ENCODE results near the gene CAMSAP2.

CAMSAP2 gene, protein sequence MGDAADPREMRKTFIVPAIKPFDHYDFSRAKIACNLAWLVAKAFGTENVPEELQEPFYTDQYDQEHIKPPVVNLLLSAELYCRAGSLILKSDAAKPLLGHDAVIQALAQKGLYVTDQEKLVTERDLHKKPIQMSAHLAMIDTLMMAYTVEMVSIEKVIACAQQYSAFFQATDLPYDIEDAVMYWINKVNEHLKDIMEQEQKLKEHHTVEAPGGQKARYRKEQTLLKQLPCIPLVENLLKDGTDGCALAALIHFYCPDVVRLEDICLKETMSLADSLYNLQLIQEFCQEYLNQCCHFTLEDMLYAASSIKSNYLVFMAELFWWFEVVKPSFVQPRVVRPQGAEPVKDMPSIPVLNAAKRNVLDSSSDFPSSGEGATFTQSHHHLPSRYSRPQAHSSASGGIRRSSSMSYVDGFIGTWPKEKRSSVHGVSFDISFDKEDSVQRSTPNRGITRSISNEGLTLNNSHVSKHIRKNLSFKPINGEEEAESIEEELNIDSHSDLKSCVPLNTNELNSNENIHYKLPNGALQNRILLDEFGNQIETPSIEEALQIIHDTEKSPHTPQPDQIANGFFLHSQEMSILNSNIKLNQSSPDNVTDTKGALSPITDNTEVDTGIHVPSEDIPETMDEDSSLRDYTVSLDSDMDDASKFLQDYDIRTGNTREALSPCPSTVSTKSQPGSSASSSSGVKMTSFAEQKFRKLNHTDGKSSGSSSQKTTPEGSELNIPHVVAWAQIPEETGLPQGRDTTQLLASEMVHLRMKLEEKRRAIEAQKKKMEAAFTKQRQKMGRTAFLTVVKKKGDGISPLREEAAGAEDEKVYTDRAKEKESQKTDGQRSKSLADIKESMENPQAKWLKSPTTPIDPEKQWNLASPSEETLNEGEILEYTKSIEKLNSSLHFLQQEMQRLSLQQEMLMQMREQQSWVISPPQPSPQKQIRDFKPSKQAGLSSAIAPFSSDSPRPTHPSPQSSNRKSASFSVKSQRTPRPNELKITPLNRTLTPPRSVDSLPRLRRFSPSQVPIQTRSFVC (N-terminal part only)

DNA sequence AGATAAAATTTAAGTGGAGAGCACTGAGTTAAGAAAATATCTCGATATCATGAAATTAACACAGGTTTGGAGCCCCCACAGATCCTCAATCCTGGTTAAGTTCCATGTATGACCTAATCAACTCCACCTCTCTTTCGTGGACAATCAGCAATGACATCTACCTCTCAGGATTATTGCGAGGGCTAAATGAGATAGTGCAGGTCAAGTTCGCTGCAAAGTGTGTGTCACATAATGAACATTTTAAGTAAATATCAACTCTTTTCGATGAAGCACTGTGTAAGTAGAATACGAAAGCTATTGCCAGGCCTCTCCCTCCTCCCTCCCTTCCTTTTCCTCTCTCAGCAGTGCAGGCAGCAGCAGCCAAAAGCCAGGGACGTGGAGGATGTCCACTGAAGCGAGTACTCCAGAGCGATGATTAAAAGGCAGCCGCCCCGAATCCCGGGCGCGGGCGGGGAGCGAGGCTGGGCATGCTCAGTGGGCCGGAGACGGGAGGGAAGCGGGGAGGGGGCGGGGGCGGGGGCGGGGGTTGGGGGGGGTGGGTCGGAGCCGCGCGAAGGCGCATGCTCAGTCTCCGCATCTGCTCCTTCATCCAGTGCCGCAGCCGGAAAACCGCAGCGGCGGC is at the start of gene CAMSAP2:
Gene CAMSAP2, plus strand, starts transcription at position 567 of the 622 bp plus-strand sequence. CDS start 935 bp downstream, outside the sequence.
- peak; percentile 53 to 56 for DNase-seq (ENCODE audit: low read depth in 2 of 2)

DNA sequence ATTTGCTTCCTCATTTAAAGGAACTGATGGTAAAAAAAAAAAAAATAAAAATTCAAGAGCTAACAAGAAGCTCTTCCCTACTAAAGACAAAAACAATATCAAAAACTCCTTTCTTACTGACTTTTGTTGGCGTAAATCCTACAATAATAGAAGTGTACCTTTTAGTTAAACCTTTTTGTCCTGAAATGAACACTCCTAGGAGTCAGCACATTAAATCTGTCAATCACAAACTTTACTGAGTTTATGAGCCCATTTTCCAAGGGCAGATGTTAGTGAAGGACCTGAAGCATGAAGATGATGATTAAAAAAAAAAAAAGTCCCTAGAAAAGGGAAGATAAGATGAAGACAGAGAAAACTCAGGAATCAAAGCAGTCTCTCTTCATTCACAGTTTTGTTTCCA is 46.4 kb upstream of the CAMSAP2 start:
- DNase-seq (ENCODE audit: low read depth in 2 of 2) = no peak

DNA sequence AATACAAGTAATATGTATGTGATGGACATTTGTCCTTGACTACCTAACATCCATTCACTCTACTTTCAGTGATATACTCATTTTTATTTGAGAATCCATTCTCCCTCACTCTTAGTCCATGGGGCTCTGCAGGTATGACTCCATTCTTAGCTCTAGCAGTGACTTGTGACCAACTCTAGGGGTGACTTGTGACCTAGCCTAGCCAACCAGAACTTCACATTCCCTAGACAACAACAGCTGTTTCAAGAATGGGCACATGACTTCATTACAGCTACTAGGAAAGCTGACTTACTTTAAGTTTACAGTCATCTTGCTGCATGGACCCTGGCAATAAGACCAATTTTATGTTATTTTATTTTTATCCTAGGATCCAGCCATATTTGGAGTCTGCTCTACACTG is 45.4 kb upstream of the CAMSAP2 start:
- DNase-seq (ENCODE audit: low read depth in 2 of 2) = no peak

DNA sequence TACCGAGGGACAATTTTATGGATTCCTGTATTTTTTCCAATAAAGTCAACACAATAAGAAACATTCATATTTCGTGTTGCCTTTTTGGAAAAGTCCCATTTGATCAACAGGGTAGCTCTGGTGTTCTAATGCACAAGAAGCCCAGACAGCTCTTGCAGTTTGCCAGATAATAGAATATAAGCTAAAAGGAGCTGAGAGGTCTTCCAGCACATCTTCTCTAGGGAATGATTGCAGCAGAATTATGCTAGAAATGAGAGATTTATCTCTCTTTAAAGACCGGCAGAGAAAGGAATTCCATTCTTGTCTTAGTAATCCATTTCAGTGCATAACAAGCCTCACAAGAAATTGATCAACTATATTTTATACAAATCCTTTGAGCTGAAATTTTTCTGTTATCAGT is 44.0 kb upstream of the CAMSAP2 start:
- no peak for DNase-seq (ENCODE audit: low read depth in 2 of 2)

DNA sequence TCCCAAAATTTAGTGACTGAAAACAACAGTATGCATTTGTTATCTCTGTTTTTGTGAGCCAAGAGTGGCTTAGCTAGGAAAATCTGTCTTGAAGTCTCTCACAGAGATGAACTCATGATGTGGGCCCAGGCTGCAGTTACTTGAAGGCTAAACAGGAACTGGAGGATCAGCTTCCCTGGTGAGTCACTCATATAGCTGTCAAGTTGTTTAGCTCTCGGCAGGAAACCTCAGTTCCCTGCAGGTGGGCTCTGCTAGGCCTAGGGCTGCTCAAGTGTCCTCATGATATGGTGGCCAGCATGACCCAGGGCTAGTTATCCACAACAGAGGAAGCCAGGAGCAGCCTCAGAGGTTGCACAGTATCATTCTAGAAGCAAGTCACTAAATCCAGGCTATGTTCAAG is 38.8 kb upstream of the CAMSAP2 start:
- DNase-seq (ENCODE audit: low read depth in 2 of 2) = no peak

GRCh38 chr1:200704986-200705500 is 33.6 kb upstream of the CAMSAP2 start:
- no peak for DNase-seq (ENCODE audit: low read depth in 2 of 2)

GRCh38 chr1:200706111-200706814 is 32.4 kb upstream of the CAMSAP2 start:
- DNase-seq (ENCODE audit: low read depth in 2 of 2) = no peak

DNA sequence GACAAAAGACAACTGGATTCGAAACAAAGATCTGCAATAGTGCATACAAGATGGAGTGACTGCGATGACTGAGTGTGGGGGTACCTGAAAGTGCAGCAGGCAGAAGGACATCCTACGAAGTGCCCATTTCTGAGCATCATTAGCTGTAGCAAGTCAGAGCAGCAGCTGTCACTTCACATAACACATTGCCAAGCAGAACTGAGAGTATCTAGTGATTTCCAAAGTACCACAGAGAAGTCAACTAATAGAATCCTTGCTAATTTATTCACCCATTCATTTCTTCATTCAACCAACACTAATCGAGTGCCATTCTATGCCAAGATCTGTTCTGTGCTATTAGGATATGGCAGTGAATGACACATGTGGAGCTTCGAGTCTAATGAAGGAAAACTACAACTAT is 31.6 kb upstream of the CAMSAP2 start:
- DNase-seq (ENCODE audit: low read depth in 2 of 2) = no peak

- DNase-seq (ENCODE audit: low read depth in 2 of 2) = no peak
Observed at GRCh38 chr1:200708161-200708560, 30.5 kb upstream of the CAMSAP2 start.

DNA sequence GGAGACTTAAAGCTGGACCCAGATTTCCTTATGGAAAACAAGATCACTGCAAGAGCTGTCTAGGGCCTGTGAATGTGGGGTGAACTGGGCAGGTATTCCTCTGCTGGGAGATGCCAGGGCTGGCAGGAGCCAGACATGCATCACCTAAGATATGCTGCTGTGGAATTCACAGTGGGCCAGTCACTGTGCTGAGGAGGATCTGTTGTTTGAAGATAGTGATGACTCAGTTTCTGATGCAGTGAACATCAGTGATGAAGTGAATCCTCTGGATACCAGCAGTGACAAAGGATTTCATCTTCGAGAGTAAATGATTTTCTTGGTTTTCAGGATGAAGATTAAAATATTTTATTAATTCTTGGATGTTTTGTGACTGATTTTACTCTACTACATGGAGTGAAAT is 29.9 kb upstream of the CAMSAP2 start:
- DNase-seq (ENCODE audit: low read depth in 2 of 2) = no peak

DNA sequence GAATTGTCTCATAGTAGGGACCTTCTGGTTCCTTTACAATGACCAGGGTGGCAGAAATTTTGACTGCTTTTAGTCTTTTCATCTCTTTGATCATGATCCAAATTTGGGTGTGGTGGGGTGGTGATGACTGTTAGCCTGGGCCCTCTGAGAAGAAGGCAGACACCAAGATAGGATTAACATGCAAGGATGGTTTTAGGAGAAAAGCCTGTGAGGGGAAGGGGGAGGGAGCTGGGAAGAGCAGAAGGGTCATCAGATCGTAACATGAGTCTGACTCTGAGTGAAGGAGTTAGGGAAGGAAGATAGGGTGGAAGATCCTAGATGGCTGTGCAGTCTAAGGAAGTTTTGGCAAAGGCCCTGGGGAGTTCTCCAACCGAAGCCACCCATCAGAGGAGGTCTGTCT is 28.5 kb upstream of the CAMSAP2 start:
- DNase-seq (ENCODE audit: low read depth in 2 of 2) = no peak

DNA sequence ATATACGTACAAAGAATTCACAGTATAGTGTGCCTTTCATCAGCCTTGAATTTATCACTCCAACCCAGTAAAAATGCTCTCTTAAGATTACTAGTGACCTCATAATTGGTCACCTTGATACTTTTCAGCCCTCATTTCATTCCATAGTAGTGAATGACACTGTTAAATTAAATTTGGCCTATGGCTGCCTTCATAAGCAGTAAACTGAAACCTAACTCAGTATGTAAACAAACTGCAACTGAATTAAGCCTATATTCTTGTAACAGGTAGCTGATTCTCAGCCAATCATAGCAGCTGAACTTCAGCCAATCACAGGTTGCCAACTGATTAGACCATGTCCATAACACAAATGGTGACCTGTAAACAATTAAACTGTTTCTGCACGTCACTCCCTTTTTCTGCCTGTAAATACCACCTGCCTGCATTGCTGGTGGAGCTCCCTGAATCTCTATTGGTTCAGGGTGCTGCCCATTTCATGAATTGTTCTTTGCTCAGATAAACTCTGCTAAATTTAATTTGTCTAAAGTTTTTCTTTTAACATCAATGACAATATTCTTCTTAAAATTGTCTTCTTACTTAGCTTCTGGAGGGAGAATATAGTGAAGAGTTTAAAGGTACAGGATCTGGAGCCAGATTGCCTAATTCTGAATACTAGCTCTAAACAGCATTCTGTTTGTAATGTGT is 24.0 kb upstream of the CAMSAP2 start:
- no peak for DNase-seq (ENCODE audit: low read depth in 2 of 2)

DNA sequence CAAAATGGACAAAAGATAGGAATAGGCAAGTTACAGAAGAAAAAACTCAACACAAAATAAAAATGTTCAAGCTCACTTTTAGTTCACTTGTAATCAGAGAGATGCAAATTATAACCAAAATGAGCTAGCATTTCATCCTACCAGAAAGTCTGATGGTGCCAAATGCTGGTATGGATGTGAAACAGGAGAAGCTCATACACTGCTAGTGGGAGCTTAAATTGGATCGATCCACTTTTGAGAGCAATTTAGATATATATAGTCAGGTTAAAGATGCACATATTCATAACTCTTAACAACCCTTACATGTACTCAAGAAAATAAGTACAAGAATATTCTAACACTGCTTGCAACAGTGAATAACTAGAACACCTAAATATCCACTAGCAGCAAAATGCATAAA is 18.5 kb upstream of the CAMSAP2 start:
- DNase-seq (ENCODE audit: low read depth in 2 of 2) = no peak

DNA sequence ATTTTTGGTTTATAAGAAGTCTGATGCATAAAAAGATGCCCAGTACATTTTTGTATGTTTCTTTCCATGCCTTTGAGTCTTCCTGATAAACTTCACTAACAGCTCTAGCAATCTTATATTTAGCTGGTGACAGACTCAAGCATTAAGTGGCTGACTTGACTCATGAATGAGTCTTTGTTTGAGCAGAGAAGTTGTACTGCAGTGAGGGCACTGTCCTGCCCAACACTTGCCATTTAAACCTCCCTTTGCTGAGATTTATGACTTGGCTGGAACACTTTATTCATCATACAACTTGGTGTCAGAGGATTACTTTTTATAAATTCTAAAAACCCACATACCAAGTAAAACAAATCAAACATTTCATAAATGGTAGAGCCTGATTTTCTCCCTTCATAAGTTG is 14.6 kb upstream of the CAMSAP2 start:
- DNase-seq (ENCODE audit: low read depth in 2 of 2) = no peak

DNA sequence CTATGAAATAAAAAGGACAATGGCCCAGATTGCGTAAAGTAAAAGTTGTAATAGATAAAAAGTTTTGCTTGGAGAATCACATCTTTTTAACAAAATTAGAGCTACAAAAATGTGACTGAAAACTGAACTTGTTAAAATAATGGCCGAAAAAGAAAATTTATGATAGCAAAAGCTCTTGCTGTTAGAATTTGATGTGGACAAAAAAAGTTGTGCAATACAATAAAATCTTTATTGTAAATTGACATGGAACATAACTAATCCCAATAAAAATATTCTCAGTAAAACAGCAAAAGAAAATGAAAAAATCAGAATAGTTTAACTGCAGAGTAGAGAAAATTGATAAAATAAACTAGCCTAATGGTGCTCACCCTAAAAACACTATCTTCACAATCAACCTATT is 11.4 kb upstream of the CAMSAP2 start:
- DNase-seq (ENCODE audit: low read depth in 2 of 2) = no peak

- DNase-seq (ENCODE audit: low read depth in 2 of 2) = no peak
Observed at GRCh38 chr1:200729863-200730262, 8.8 kb upstream of the CAMSAP2 start.

- no peak for DNase-seq (ENCODE audit: low read depth in 2 of 2)
Observed at GRCh38 chr1:200731654-200732332, 6.9 kb upstream of the CAMSAP2 start.

GRCh38 chr1:200732438-200732837 is 6.3 kb upstream of the CAMSAP2 start:
- no peak for DNase-seq (ENCODE audit: low read depth in 2 of 2)

DNA sequence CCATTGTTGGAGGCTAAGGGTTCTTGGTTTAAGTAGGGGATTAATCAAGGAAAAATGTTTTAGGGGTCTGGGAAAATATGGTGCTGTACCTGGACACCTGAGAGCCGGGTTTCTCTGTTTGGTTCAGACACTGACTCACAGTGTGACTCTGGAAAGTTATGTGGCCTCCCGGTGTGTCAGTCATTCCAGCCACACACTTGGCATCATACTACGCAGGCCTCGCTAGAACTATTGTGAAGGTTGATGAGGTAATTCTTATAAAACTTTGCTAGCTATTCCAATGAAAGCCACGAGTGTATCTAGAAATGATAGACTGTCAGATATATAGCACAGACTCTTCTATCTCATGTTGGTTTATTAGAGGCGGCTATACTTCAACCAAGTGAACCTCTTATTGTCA is 4.8 kb upstream of the CAMSAP2 start:
- peak in 1 of 2 experiments; percentile 12 for DNase-seq (ENCODE audit: low read depth in 2 of 2)

DNA sequence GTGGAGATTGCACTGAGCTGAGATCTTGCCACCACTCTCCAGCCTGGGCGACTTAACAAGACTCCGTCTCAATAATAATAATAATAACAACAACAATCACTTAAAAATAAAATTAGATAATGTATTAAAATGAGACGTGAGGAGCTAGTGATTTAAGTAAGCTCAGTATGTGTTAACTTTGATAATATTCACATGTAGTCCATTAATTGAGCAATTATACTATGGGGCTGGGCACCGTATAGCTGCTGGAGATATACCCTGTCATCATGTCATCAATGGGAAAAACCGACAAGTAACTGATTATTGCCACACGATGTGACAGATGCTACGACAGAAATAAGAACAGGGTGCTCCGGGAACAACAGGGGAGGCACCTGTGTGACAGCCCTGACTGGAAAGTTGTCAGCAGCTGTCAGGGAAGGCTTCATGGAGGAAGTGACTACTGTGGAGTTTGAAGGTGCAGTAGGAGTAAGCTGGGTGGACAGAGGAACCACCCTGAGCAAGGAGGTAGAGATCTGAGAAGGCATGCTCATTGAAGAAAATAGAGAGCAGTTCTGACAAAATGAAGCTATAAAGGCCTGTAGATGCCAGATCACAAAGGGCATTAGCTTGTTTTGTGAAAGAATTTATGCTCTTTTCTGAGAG is 924 bp upstream of the CAMSAP2 start:
- DNase-seq (ENCODE audit: low read depth in 2 of 2) = no peak

Data from stimulated activated CD4-positive, alpha-beta T cell treated with anti-CD3 and anti-CD28 coated beads, Interleukin-12 subunit alpha, Interleukin-12 subunit beta, amount 100 ng/mL, for 24 hours (primary cell).